K562 (cell line): Measurements from ENCODE around the gene BPTF. TPM values are rescaled to one million over a fixed set of nuclear protein-coding genes. Genes with fewer than 3 reads are reported as not detected.

ENCODE experiments used
- BRD4 ChIP-seq: fragments of 200-600 bp; sonication (generic); IDR thresholded peaks from 2 replicates; pipeline ENCODE4 v1.6.1; 2017; ENCODE audit warnings: inconsistent platforms
- ELF1 ChIP-seq: fragments of 200-800 bp; sonication (Bioruptor generic); IDR thresholded peaks from 2 replicates; pipeline ENCODE4 v1.6.1; 2016; ENCODE audit warnings: missing genetic modification characterization, missing compliant biosample characterization
- GATA2 ChIP-seq: sonication (generic); formaldehyde crosslinking; IDR thresholded peaks from 2 replicates; pipeline ENCODE4 v1.4.0; 2020; ENCODE audit warnings: mild to moderate bottlenecking, missing genetic modification reagents
- HEY1 ChIP-seq: fragments of 250-450 bp; sonication (Bioruptor Pico); IDR thresholded peaks from 2 replicates; pipeline ENCODE4 v1.5.0; 2020; ENCODE audit warnings: mild to moderate bottlenecking, moderate library complexity, borderline replicate concordance
- HLTF ChIP-seq: fragments of 450-650 bp; IDR thresholded peaks from 2 replicates; pipeline ENCODE4 v1.6.1; 2016
- NR1H2 ChIP-seq: sonication (generic); formaldehyde crosslinking; IDR thresholded peaks from 2 replicates; pipeline ENCODE4 v1.4.0; 2020; ENCODE audit warnings: mild to moderate bottlenecking, missing genetic modification reagents
- SMAD4 ChIP-seq: fragments of 250-450 bp; sonication (Bioruptor Pico); conservative IDR thresholded peaks from 2 replicates; pipeline ENCODE4 v1.8.0; 2021; ENCODE audit warnings: inconsistent platforms, mild to moderate bottlenecking, moderate library complexity
- TBP ChIP-seq: optimal IDR thresholded peaks from 2 replicates; pipeline ENCODE3; 2011; ENCODE audit warnings: low read depth, low read length, improper control_type of control experiment
- ZNF280A ChIP-seq: fragments of 450-650 bp; IDR thresholded peaks from 2 replicates; pipeline ENCODE4 v1.6.1; 2018; ENCODE audit warnings: mild to moderate bottlenecking, low read depth; ENCODE audit not compliant: partially characterized antibody
- ZNF512 ChIP-seq: IDR thresholded peaks from 2 replicates; pipeline ENCODE4 v1.6.1; 2016; ENCODE audit warnings: missing genetic modification characterization, missing compliant biosample characterization
- ZNF584 ChIP-seq: fragments of 200-800 bp; sonication (Bioruptor generic); IDR thresholded peaks from 2 replicates; pipeline ENCODE4 v1.6.1; 2016; ENCODE audit warnings: low read depth, mild to moderate bottlenecking, missing genetic modification characterization, missing compliant biosample characterization
- polyA plus RNA-seq, 8 experiments: library from polyadenylated mRNA; depleted of rRNA in 4 of 8; stranded (reverse) in 5 of 8; unstranded in 3 of 8; fragments of >200 nt; fragmentation: Nextera tagmentation in 2 of 8; fragmentation: Illumina TruSeq in 1 of 8; extraction: Ambion mirVana in 2 of 8; extraction: Trizol in 1 of 8; gene quantifications; 2 replicates each; pipeline versions ENCODE4 v1.2.1 to v1.2.3, GENCODE V29; 2011 to 2014; ENCODE audit warnings: inconsistent platforms in 1 of 8, missing spikeins in 1 of 8
- total RNA-seq, 7 experiments: library from RNA; depleted of rRNA in 6 of 7; stranded (reverse); fragments of >200 nt in 6 of 7; fragmentation: Illumina TruSeq in 2 of 7; extraction: Trizol in 2 of 7; gene quantifications; 2 replicates each; pipeline versions ENCODE4 v1.2.1 to v1.2.3, GENCODE V29; 2011 to 2021; ENCODE audit warnings: low replicate concordance in 1 of 7
- TF ChIP-seq, protein P1 (sequence below): sonication (generic); formaldehyde crosslinking; IDR thresholded peaks from 2 replicates; pipeline ENCODE4 v1.8.0; 2022; ENCODE audit warnings: mild to moderate bottlenecking, missing genetic modification reagents
- TF ChIP-seq, protein P2 (sequence below): fragments of 450-650 bp; IDR thresholded peaks from 2 replicates; pipeline ENCODE4 v1.6.1; 2016; ENCODE audit warnings: mild to moderate bottlenecking, moderate library complexity

BPTF gene
- total and polyA plus RNA-seq, 9 of the 15 experiments (the other 6 are each of a cell fraction or from before 2014, with no cell fraction given), result 12.5 to 52.1 (median 26.9) TPM

DNA sequence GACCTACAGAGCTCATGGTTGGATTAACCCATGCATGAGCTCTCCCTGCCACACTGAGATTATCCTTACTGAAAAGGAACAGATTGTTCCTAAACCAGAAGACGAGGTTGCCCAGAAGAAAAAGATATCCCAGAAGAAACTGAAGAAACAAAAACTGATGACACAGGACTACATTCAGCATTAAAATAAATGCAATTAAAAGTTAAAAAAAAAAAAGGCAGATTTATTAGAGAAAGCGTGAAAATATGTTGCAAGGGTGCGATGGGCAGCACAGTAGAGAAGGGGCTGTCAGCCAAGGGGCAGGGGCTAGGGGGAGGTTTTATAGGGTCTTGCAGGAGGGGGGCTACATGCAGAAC is 40.2 kb upstream of the BPTF start (continued):
- no peak for TF ChIP-seq HLTF
- TF ChIP-seq, protein P1, sequence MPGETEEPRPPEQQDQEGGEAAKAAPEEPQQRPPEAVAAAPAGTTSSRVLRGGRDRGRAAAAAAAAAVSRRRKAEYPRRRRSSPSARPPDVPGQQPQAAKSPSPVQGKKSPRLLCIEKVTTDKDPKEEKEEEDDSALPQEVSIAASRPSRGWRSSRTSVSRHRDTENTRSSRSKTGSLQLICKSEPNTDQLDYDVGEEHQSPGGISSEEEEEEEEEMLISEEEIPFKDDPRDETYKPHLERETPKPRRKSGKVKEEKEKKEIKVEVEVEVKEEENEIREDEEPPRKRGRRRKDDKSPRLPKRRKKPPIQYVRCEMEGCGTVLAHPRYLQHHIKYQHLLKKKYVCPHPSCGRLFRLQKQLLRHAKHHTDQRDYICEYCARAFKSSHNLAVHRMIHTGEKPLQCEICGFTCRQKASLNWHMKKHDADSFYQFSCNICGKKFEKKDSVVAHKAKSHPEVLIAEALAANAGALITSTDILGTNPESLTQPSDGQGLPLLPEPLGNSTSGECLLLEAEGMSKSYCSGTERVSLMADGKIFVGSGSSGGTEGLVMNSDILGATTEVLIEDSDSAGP, result no peak
- 0 out of 2 replicates have a peak, but pooled peaks have one; percentile 12 for TF ChIP-seq ZNF584 (CRISPR knock-in tag)
- TF ChIP-seq ELF1, result no peak
- TF ChIP-seq ZNF280A, result no peak
- 0 out of 2 replicates have a peak, but pooled peaks have one; percentile 40 for TF ChIP-seq ZNF512 (tag)
- TF ChIP-seq BRD4, result 0 out of 2 replicates have a peak, but pooled peaks have one; percentile 19
- no peak for TF ChIP-seq GATA2
- no peak for TF ChIP-seq HEY1 (CRISPR knock-in tag)
- TF ChIP-seq, protein P2, sequence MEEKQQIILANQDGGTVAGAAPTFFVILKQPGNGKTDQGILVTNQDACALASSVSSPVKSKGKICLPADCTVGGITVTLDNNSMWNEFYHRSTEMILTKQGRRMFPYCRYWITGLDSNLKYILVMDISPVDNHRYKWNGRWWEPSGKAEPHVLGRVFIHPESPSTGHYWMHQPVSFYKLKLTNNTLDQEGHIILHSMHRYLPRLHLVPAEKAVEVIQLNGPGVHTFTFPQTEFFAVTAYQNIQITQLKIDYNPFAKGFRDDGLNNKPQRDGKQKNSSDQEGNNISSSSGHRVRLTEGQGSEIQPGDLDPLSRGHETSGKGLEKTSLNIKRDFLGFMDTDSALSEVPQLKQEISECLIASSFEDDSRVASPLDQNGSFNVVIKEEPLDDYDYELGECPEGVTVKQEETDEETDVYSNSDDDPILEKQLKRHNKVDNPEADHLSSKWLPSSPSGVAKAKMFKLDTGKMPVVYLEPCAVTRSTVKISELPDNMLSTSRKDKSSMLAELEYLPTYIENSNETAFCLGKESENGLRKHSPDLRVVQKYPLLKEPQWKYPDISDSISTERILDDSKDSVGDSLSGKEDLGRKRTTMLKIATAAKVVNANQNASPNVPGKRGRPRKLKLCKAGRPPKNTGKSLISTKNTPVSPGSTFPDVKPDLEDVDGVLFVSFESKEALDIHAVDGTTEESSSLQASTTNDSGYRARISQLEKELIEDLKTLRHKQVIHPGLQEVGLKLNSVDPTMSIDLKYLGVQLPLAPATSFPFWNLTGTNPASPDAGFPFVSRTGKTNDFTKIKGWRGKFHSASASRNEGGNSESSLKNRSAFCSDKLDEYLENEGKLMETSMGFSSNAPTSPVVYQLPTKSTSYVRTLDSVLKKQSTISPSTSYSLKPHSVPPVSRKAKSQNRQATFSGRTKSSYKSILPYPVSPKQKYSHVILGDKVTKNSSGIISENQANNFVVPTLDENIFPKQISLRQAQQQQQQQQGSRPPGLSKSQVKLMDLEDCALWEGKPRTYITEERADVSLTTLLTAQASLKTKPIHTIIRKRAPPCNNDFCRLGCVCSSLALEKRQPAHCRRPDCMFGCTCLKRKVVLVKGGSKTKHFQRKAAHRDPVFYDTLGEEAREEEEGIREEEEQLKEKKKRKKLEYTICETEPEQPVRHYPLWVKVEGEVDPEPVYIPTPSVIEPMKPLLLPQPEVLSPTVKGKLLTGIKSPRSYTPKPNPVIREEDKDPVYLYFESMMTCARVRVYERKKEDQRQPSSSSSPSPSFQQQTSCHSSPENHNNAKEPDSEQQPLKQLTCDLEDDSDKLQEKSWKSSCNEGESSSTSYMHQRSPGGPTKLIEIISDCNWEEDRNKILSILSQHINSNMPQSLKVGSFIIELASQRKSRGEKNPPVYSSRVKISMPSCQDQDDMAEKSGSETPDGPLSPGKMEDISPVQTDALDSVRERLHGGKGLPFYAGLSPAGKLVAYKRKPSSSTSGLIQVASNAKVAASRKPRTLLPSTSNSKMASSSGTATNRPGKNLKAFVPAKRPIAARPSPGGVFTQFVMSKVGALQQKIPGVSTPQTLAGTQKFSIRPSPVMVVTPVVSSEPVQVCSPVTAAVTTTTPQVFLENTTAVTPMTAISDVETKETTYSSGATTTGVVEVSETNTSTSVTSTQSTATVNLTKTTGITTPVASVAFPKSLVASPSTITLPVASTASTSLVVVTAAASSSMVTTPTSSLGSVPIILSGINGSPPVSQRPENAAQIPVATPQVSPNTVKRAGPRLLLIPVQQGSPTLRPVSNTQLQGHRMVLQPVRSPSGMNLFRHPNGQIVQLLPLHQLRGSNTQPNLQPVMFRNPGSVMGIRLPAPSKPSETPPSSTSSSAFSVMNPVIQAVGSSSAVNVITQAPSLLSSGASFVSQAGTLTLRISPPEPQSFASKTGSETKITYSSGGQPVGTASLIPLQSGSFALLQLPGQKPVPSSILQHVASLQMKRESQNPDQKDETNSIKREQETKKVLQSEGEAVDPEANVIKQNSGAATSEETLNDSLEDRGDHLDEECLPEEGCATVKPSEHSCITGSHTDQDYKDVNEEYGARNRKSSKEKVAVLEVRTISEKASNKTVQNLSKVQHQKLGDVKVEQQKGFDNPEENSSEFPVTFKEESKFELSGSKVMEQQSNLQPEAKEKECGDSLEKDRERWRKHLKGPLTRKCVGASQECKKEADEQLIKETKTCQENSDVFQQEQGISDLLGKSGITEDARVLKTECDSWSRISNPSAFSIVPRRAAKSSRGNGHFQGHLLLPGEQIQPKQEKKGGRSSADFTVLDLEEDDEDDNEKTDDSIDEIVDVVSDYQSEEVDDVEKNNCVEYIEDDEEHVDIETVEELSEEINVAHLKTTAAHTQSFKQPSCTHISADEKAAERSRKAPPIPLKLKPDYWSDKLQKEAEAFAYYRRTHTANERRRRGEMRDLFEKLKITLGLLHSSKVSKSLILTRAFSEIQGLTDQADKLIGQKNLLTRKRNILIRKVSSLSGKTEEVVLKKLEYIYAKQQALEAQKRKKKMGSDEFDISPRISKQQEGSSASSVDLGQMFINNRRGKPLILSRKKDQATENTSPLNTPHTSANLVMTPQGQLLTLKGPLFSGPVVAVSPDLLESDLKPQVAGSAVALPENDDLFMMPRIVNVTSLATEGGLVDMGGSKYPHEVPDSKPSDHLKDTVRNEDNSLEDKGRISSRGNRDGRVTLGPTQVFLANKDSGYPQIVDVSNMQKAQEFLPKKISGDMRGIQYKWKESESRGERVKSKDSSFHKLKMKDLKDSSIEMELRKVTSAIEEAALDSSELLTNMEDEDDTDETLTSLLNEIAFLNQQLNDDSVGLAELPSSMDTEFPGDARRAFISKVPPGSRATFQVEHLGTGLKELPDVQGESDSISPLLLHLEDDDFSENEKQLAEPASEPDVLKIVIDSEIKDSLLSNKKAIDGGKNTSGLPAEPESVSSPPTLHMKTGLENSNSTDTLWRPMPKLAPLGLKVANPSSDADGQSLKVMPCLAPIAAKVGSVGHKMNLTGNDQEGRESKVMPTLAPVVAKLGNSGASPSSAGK, result 0 out of 2 replicates have a peak, but pooled peaks have one; percentile 40
- TF ChIP-seq SMAD4 (CRISPR knock-in tag), result no peak
- no peak for TF ChIP-seq NR1H2
- no peak for TF ChIP-seq TBP
